Hepatocyte (in vitro differentiated cells): ENCODE results near the gene SLC9A3. TPM values are rescaled to one million over a fixed set of nuclear protein-coding genes. Genes with fewer than 3 reads are reported as not detected.

Experiments used
- DNase-seq: peaks from one replicate; pipeline ENCODE4 v3.0.0-alpha.2; 2016; ENCODE audit warnings: low spot score
- H2AFZ ChIP-seq: fragments of 200-600 bp; sonication (generic); 2 replicates; pipeline ENCODE4 v1.6.0; 2016; ENCODE audit warnings: antibody characterized with exemption, mild to moderate bottlenecking
- H3K27ac ChIP-seq: fragments of 200-600 bp; sonication (generic); 2 replicates; pipeline ENCODE4 v1.5.1; 2016; ENCODE audit warnings: mild to moderate bottlenecking
- H3K27me3 ChIP-seq: fragments of 200-600 bp; sonication (generic); 2 replicates; pipeline ENCODE4 v1.6.1; 2016
- H3K36me3 ChIP-seq: fragments of 200-600 bp; sonication (generic); replicated peaks from 2 replicates; pipeline ENCODE4 v1.5.1; 2016; ENCODE audit warnings: low read depth; ENCODE audit not compliant: insufficient read depth
- H3K4me1 ChIP-seq: fragments of 200-600 bp; sonication (generic); 2 replicates; pipeline ENCODE4 v1.5.1; 2016; ENCODE audit warnings: mild to moderate bottlenecking, moderate library complexity; ENCODE audit not compliant: insufficient read depth
- H3K4me2 ChIP-seq: fragments of 200-600 bp; sonication (generic); 2 replicates; pipeline ENCODE4 v1.6.0; 2016
- H3K4me3 ChIP-seq: fragments of 200-600 bp; sonication (generic); 2 replicates; pipeline ENCODE4 v1.5.1; 2016; ENCODE audit warnings: mild to moderate bottlenecking
- H3K79me2 ChIP-seq: fragments of 200-600 bp; sonication (generic); 2 replicates; pipeline ENCODE4 v1.6.0; 2017; ENCODE audit warnings: mild to moderate bottlenecking
- H3K9me2 ChIP-seq: fragments of 200-600 bp; sonication (generic); replicated peaks from 2 replicates; pipeline ENCODE4 v1.6.0; 2017; ENCODE audit warnings: mild to moderate bottlenecking; ENCODE audit not compliant: insufficient read depth
- H3K9me3 ChIP-seq: fragments of 200-600 bp; sonication (generic); 2 replicates; pipeline ENCODE4 v1.5.1; 2016; ENCODE audit warnings: low read depth, mild to moderate bottlenecking
- H4K20me1 ChIP-seq: fragments of 200-600 bp; sonication (generic); 2 replicates; pipeline ENCODE4 v1.6.0; 2016; ENCODE audit warnings: mild to moderate bottlenecking; ENCODE audit not compliant: insufficient read depth, poor library complexity, severe bottlenecking
- CTCF ChIP-seq: fragments of 200-600 bp; sonication (generic); IDR thresholded peaks from 2 replicates; pipeline ENCODE4 v1.5.1; 2016; ENCODE audit warnings: antibody characterized with exemption, mild to moderate bottlenecking; ENCODE audit not compliant: poor library complexity
- EZH2 ChIP-seq: fragments of 200-600 bp; sonication (generic); IDR thresholded peaks from 2 replicates; pipeline ENCODE4 v1.6.1; 2016; ENCODE audit warnings: antibody characterized with exemption, mild to moderate bottlenecking, borderline replicate concordance
- EZH2phosphoT487 ChIP-seq: fragments of 200-600 bp; sonication (generic); IDR thresholded peaks from one replicate; pipeline ENCODE4 v1.6.1; 2018; ENCODE audit warnings: antibody characterized with exemption, mild to moderate bottlenecking, low read depth, moderate library complexity; ENCODE audit not compliant: unreplicated experiment, severe bottlenecking
- WGBS: methylation state at CpG from one replicate; pipeline ENCODE4 v1.1.6; 2016; ENCODE audit warnings: low lambda C conversion rate; ENCODE audit errors: missing lambda C conversion rate; 5-methylcytosine and 5-hydroxymethylcytosine counted together
- polyA plus RNA-seq: library from polyadenylated mRNA; unstranded; fragments of >200 nt; fragmentation: Nextera tagmentation; extraction: Ambion mirVana; gene quantifications from 2 replicates; pipeline ENCODE4 v1.2.1, GENCODE V29; 2016
- total RNA-seq: library from RNA; depleted of rRNA; stranded (reverse); fragments of >200 nt; gene quantifications from 2 replicates; pipeline ENCODE4 v1.2.3, GENCODE V29; 2014

Gene SLC9A3
- total and polyA plus RNA-seq, 2 experiments from 2014 or later, result 4.8 to 7.4 TPM

DNA sequence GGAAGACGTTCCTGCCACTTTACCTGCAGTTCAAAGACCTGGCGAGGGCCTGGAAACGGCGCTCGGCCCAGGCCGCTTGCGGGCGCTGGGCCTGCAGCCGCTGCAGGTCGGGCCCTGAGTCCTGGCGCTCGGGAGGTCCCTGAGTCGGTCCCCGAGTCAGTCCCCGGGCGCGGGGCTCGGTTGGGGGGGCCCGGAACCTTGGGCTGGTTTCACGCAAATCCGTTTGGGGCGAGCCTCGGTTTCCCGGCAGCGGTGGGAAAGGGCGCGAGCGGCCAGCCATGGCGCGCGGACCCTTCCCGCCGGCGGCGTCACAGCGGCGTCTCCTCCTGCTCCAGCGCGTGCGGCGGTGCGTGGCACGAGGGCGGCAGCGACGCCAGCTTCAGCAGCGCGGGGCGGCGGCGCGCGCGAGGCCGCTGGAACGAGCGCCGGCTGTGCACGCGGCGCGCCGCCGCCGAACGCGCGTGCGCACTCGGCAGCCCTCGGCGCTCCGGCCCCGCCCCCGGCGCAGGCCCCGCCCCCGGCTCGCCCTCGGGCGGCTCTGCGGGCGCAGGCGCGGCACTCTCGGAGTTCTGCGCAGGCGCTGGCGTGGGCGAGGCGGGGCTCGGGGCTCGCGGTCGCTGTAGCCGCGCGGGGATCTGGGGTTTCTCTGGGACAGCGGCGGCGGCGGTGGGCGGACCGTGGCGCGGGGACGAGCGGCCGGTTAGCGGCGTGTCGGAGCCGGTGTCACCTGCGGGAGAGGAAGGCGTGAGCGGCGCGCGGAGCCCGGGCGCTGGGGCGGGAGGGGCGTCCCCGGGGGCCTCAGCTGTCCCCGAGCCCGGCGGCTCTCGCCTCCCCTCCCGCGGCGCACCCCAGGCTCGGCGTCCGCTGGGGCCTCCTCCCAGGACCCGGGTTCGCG lies 51.3 kb downstream of the SLC9A3 start:
- Histone ChIP-seq H2AFZ (peak overlapping the region; percentile 96), H3K79me2 (peaks cover 18% of the 10 kb centered on the region), H3K4me3 (peak overlapping the region; percentile 98), H4K20me1 (peaks cover 5% of the 10 kb centered on the region), H3K9me3 (no peaks in the 10 kb centered on the region), H3K36me3 (no peaks in the 10 kb centered on the region), H3K9me2 (no peaks in the 10 kb centered on the region), H3K4me1 (peaks cover 20% of the 10 kb centered on the region), H3K27ac (peak overlapping the region; percentile 85), H3K4me2 (peak overlapping the region; percentile 100), H3K27me3 (peaks cover 3% of the 10 kb centered on the region)
- WGBS, result 1% methylated on average over 36 of the region's 137 CpGs
- peak; percentile 94 for DNase-seq
- TF ChIP-seq CTCF (no peak), EZH2phosphoT487 (no peak), EZH2 (no peak)

DNA sequence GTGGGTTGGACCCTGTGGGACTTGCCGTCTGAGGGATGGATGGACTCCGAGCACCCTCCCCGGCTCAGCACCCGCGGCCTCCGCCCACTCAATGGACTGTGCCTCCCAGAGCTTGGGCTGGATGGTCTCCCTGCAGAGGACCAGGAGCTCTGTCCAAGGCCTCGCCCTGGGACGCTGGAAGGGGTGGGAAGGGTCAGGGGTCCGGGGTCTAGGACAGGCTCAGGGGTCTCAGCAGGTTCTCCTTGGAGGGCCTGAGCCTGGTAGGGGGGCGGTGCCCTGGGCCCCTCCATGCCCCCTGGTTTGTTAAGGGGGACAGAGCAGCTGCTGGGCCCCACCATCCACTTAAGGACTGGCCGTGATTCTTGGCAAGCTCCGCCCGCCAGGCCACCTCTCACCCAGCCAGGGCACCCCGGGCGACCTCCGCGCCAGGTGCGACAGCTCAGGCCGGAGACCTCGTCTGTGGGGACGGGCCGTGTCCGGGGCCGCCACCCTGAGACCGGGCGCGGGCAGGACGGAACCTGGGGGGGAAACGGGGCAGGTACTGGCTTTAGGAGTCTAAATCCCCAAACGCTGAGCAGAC lies 52.1 kb downstream of the SLC9A3 start:
- peaks cover 5% of the 10 kb centered on the region for H4K20me1 ChIP-seq
- H3K9me2 ChIP-seq, result no peaks in the 10 kb centered on the region
- peak overlapping the region; percentile 85 for H3K27ac ChIP-seq
- peak overlapping the region; percentile 100 for H3K4me2 ChIP-seq
- 42% methylated on average over 29 of the region's 30 CpGs for WGBS
- H3K36me3 ChIP-seq, result no peaks in the 10 kb centered on the region
- H3K9me3 ChIP-seq, result no peaks in the 10 kb centered on the region
- peaks cover 18% of the 10 kb centered on the region for H3K79me2 ChIP-seq
- DNase-seq, result peak; percentile 44
- peaks cover 20% of the 10 kb centered on the region for H3K4me1 ChIP-seq
- peaks cover 3% of the 10 kb centered on the region for H3K27me3 ChIP-seq
- no peak for TF ChIP-seq EZH2
- no peak for TF ChIP-seq EZH2phosphoT487
- no peak for TF ChIP-seq CTCF
- peak overlapping the region; percentile 96 for H2AFZ ChIP-seq
- peak overlapping the region; percentile 79 for H3K4me3 ChIP-seq

DNA sequence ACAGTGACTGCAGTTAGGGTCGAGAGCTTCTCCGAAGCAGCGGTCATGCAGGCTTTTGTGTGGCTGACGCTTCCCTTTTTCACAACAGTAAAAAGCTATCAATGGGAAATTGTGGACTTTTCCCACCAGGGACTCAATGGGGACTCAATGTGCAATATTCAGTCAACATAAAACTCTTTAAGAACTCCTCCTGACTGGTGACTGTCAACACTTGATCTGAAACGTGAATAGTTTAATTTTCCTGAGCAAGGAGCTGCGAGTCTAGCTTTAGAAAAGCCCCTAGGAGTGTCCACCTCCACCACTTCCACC lies 52.5 kb downstream of the SLC9A3 start:
- WGBS, result 87% methylated on average over 6 of the region's 6 CpGs
- H3K4me2 ChIP-seq, result peak overlapping the region; percentile 100
- TF ChIP-seq EZH2phosphoT487 (no peak), EZH2 (no peak), CTCF (no peak)
- H3K4me3 ChIP-seq, result no peak overlapping the region
- H3K9me2 ChIP-seq, result no peaks in the 10 kb centered on the region
- H3K27ac ChIP-seq, result peak overlapping the region; percentile 85
- peaks cover 20% of the 10 kb centered on the region for H3K4me1 ChIP-seq
- peaks cover 5% of the 10 kb centered on the region for H4K20me1 ChIP-seq
- H3K9me3 ChIP-seq, result no peaks in the 10 kb centered on the region
- H3K27me3 ChIP-seq, result peaks cover 3% of the 10 kb centered on the region
- H3K79me2 ChIP-seq, result peaks cover 18% of the 10 kb centered on the region
- no peaks in the 10 kb centered on the region for H3K36me3 ChIP-seq
- no peak overlapping the region for H2AFZ ChIP-seq
- no peak for DNase-seq
